GM12875 (cell line): ENCODE measurements around the gene DENND2A.

ENCODE experiments used
- H3K4me3 ChIP-seq: one replicate; pipeline ENCODE4 v1.5.1; 2011; ENCODE audit warnings: low read depth, low read length, control low read depth
- CTCF ChIP-seq: IDR thresholded peaks from 2 replicates; pipeline ENCODE4 v1.5.1; 2011; ENCODE audit warnings: low read depth, mild to moderate bottlenecking, control low read depth, inconsistent platforms, low read length, moderate library complexity, borderline replicate concordance; ENCODE audit not compliant: insufficient read depth

DENND2A gene

GRCh38 chr7:140604076-140604475 is 36.5 kb downstream of the DENND2A start:
- TF ChIP-seq CTCF, result no peak
- no peak overlapping the region for H3K4me3 ChIP-seq

DNA sequence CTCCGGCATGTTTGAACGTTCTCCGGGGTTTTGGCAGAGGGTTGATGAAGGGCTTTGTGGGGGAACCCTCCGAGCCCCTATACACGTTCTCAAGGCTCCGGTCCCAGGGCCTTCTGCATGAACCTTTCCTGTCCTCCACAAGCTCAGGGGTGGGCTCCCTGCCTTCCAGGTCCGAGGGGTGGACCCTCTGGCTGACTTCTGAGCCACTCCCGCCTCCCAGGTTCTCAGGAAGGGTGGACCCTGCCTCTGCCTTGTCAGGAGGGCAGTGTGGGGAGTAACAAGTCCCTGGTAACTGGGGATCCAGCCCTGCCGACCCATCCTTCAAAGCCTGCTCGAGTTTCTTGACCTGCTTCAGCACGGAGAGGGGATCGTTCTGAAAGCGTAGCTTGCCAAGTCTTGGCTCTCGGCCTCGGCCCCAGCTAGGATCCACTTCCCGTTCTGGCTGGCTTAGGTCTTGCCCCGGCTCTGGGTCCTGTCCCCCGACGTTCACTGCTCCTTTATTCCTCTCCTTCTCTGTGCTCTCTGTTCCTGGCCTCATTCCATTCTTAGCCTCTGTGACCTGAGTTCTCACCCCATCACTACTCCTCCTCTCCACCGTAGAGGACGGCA is 38.9 kb downstream of the DENND2A start:
- TF ChIP-seq CTCF, result no peak
- H3K4me3 ChIP-seq, result no peak overlapping the region

DNA sequence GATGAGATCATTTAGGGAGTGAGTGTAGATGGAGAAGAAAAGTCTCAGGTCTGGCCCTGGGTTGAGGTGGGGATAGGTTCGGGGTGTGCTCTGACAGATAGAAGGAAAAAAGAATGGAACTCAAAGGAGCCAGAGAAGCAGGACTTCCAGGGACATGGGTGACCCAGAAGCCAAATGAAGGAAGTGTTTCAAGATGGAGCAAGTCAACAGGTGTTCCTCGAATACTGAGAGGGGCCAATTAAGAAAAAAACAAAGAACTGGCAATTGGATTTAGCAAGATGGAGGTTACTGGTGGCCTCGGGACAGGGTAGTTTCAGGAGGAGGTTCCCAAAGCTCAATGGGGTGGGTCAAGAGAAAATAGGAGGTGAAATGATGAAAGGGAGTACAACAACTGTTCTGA is 40.3 kb downstream of the DENND2A start:
- no peak overlapping the region for H3K4me3 ChIP-seq
- TF ChIP-seq CTCF, result no peak

- no peak overlapping the region for H3K4me3 ChIP-seq
- no peak for TF ChIP-seq CTCF
These were observed 43.1 kb downstream of the DENND2A start for GRCh38 chr7:140597428-140597949.

DNA sequence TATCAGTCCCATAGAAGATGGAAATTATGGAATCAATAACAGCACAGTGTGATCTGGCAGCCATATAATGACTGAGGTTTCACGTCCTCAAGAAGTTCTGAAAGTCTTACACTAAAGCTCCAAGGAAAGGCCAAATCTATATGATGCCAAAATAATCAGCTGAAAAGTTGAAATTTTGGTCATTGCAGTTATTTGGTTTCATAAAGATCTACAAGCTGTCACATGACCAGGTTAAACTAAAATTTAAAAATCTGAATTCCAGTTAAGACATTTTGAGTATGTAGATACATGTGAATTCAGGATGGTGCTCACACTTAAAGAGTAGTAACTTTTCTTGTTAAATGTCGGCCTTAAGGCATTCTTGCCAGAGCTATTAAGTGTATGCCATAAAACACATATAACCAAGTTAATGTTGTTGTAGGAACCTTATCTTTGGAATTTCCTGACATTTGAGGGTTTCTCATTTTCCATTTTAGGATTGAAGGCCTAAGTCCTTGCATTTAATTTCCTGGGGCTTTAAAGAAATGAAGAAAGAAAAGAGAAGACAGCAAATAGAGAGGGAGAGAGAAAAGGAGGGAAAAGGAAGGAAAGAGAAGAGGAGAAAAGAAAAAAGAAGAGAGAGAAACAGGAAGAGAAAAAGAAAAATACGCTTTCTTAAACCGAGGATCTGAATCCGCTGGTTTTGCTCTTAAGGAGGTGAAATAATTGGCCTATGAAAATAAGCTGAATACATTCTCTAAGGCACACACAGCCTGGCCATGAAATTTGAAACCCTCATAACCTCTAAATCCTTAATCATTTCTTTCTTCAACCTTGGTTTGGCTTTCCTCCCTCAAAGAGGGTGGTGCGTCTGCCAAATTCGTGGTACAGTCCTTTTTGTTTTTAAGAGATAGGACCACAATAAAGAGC is 43.8 kb downstream of the DENND2A start:
- TF ChIP-seq CTCF, result no peak
- no peak overlapping the region for H3K4me3 ChIP-seq

DNA sequence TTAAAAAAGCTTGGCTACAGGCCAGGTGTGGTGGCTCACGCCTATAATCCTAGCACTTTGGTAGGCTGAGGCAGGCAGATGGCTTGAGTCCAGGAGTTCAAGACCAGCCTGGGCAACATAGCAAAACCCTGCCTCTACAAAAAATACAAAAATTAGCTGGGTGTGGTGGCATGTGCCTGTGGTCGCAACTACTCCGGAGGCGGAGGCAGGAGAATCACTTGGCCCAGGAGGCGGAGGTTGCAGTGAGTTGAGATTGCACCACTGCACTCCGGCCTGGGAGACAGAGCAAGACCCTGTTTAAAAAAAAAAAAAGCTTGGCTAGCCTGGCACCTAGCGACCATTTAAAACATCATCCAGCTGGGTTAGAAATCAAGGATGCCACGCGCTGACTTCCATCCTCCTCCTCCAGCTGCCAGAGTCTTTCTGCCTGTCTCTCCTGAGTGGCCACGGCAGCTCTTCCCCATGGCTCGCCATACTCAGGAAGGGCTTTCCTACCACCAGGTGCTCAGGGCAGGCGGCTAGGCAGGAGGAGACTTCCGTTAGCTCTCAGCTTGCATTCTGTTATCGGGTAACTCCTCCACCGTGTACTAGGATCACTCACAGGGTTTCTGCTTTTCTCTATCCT is 45.0 kb downstream of the DENND2A start:
- no peak for TF ChIP-seq CTCF

More for the DNA sequence above, 45.0 kb downstream of the DENND2A start:
- H3K4me3 ChIP-seq, result no peak overlapping the region
